Spinal cord (tissue), 4 donors: Measurements from ENCODE around the gene ADIPOQ. TPM values are rescaled to one million over a fixed set of nuclear protein-coding genes. Genes with fewer than 3 reads are reported as not detected.

Source experiments
- polyA plus RNA-seq, 2 donors: library from polyadenylated mRNA; unstranded; fragments of 120-200 nt; gene quantifications; one replicate each; pipeline ENCODE4 v1.2.1, GENCODE V29; 2013; ENCODE audit not compliant: insufficient read length in 2 of 2
- total RNA-seq, 2 donors: library from RNA; depleted of rRNA in 1 of 2; stranded (reverse); fragments of 120-200 nt in 1 of 2; fragments of >200 nt in 1 of 2; gene quantifications; one replicate each; pipeline versions ENCODE4 v1.2.3 to v1.2.4, GENCODE V29; 2013 to 2014

ADIPOQ gene
- total and polyA plus RNA-seq, 4 donors, result under 0.01 to 0.08 TPM; not detected in 2

Other genes with a start within 250 kb of the ADIPOQ start
- gene AHSG, start 229.7 kb upstream of the ADIPOQ start, total RNA-seq, result 1 to 10 TPM in 1 of 2 donors, not detected in 1; 1.5 TPM
- gene AHSG, start 229.7 kb upstream of the ADIPOQ start, polyA plus RNA-seq, result under 1 TPM; 0.27 to 0.42 TPM
- not detected for gene FETUB, start 202.3 kb upstream of the ADIPOQ start, total RNA-seq
- gene FETUB, start 202.3 kb upstream of the ADIPOQ start, polyA plus RNA-seq, result under 1 TPM in 1 of 2 donors, not detected in 1; 0.11 TPM
- under 1 TPM in 1 of 2 donors, not detected in 1; 0.11 TPM for gene HRG, start 176.7 kb upstream of the ADIPOQ start, total RNA-seq
- under 1 TPM in 1 of 2 donors, not detected in 1; 0.17 TPM for gene HRG, start 176.7 kb upstream of the ADIPOQ start, polyA plus RNA-seq
- gene KNG1, start 125.4 kb upstream of the ADIPOQ start, total RNA-seq, result under 1 TPM in 1 of 2 donors, not detected in 1; 0.17 TPM
- under 1 TPM; 0.45 to 0.63 TPM for gene KNG1, start 125.4 kb upstream of the ADIPOQ start, polyA plus RNA-seq
- 100 to 1,000 TPM; 660 to 784 TPM for gene EIF4A2, start 59.1 kb upstream of the ADIPOQ start, total RNA-seq
- gene EIF4A2, start 59.1 kb upstream of the ADIPOQ start, polyA plus RNA-seq, result 100 to 1,000 TPM; 611 to 664 TPM
- 10 to 100 TPM; 21.7 to 31.9 TPM for gene RFC4, start 36.2 kb upstream of the ADIPOQ start, total RNA-seq
- gene RFC4, start 36.2 kb upstream of the ADIPOQ start, polyA plus RNA-seq, result 10 to 100 TPM; 30.8 to 35.1 TPM
- 10 to 100 TPM; 28.9 to 33.5 TPM for gene ST6GAL1, start 87.8 kb downstream of the ADIPOQ start, total RNA-seq
- gene ST6GAL1, start 87.8 kb downstream of the ADIPOQ start, polyA plus RNA-seq, result 10 to 100 TPM; 35.8 to 44.6 TPM